Effector memory CD4-positive, alpha-beta T cell (primary cell): ENCODE measurements around the gene NRDE2.

Experiments
- DNase-seq, 3 donors: peaks; one replicate each; pipeline ENCODE4 v3.0.0-alpha.2; 2020
- H3K27ac ChIP-seq: 2 replicates; pipeline ENCODE4 v1.7.0; 2013; ENCODE audit warnings: mild to moderate bottlenecking, low read length, moderate library complexity; ENCODE audit not compliant: insufficient read depth, poor library complexity, severe bottlenecking
- H3K27me3 ChIP-seq: replicated peaks from 2 replicates; pipeline ENCODE4 v1.7.0; 2013; ENCODE audit warnings: mild to moderate bottlenecking, low read length; ENCODE audit not compliant: insufficient read depth, control insufficient read depth, poor library complexity, severe bottlenecking
- H3K36me3 ChIP-seq: 2 replicates; pipeline ENCODE4 v1.7.0; 2013; ENCODE audit warnings: mild to moderate bottlenecking, low read length, moderate library complexity; ENCODE audit not compliant: control insufficient read depth, insufficient read depth
- H3K4me1 ChIP-seq: 2 replicates; pipeline ENCODE4 v1.7.0; 2013; ENCODE audit warnings: low read length, mild to moderate bottlenecking; ENCODE audit not compliant: control insufficient read depth, insufficient read depth, poor library complexity, severe bottlenecking
- H3K4me3 ChIP-seq: 2 replicates; pipeline ENCODE4 v1.7.0; 2013; ENCODE audit warnings: low read length, low read depth, mild to moderate bottlenecking; ENCODE audit not compliant: insufficient read depth, poor library complexity, severe bottlenecking
- H3K9me3 ChIP-seq: 2 replicates; pipeline ENCODE4 v1.7.0; 2013; ENCODE audit warnings: mild to moderate bottlenecking, low read length, moderate library complexity; ENCODE audit not compliant: control insufficient read depth

The NRDE2 gene

GRCh38 chr14:90228478-90228877 is 103.3 kb downstream of the NRDE2 start:
- no peak overlapping the region for H3K4me3 ChIP-seq
- no peak overlapping the region for H3K27ac ChIP-seq
- H3K4me1 ChIP-seq = no peaks in the 10 kb centered on the region
- DNase-seq = no peak
- no peaks in the 10 kb centered on the region for H3K27me3 ChIP-seq
- no peaks in the 10 kb centered on the region for H3K9me3 ChIP-seq
- H3K36me3 ChIP-seq = no peaks in the 10 kb centered on the region
